HUES6 (cell line): ENCODE data around the gene JPT1.

Experiments used
- H3K27ac ChIP-seq: 2 replicates; pipeline ENCODE4 v1.7.0; 2013; ENCODE audit warnings: low read depth, mild to moderate bottlenecking, low read length, inconsistent platforms
- H3K27me3 ChIP-seq: 2 replicates; pipeline ENCODE4 v1.6.1; 2013; ENCODE audit warnings: low read length; ENCODE audit not compliant: control insufficient read depth, insufficient read depth
- H3K36me3 ChIP-seq: 2 replicates; pipeline ENCODE4 v1.6.1; 2013; ENCODE audit warnings: low read length; ENCODE audit not compliant: control insufficient read depth, insufficient read depth
- H3K4me1 ChIP-seq: 2 replicates; pipeline ENCODE4 v1.6.1; 2013; ENCODE audit warnings: low read length; ENCODE audit not compliant: control insufficient read depth, insufficient read depth
- H3K4me3 ChIP-seq: 2 replicates; pipeline ENCODE4 v1.5.1; 2013; ENCODE audit warnings: low read depth, low read length
- H3K9ac ChIP-seq: one replicate; pipeline ENCODE4 v1.6.1; 2013; ENCODE audit warnings: mild to moderate bottlenecking, low read length
- H3K9me3 ChIP-seq: 2 replicates; pipeline ENCODE4 v1.6.1; 2013; ENCODE audit warnings: low read depth, low read length; ENCODE audit not compliant: control insufficient read depth, insufficient read depth

JPT1 gene

GRCh38 chr17:75155191-75155601, 884 bp upstream of the JPT1 start:
- Histone ChIP-seq H3K36me3 (no peaks in the 10 kb centered on the region; the same call in 1 of the 2 replicates), H3K4me1 (peaks cover 18% of the 10 kb centered on the region), H3K27ac (peak overlapping the region; percentile 74), H3K9me3 (no peaks in the 10 kb centered on the region), H3K9ac (peak overlapping the region; percentile 81), H3K27me3 (no peaks in the 10 kb centered on the region), H3K4me3 (peak overlapping the region; percentile 50)

DNA sequence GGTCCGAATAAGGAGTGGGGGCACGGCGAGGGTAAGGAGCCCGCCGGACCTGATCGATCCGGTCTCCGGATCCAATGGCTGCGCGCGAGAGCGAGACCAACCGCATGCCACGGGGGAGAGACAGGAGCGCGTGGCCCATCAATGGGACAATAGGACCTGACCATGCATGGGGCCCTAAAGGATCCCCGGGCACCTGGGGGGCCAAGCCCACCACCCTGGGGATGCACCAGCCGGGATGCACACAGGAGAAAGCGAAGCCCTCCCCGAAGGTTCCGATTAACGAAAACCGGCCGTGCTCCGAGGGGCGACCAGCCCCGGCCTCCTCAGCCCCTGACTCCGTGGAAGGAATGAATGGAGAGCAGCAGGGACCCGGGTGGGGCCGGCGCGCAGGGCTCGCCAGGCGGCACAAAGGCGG, 525 bp downstream of the JPT1 start:
- H3K27ac ChIP-seq = peak overlapping the region; percentile 74; the same call in 1 of the 2 replicates
- no peaks in the 10 kb centered on the region for H3K27me3 ChIP-seq
- H3K36me3 ChIP-seq = peaks cover 8% of the 10 kb centered on the region
- H3K9me3 ChIP-seq = no peaks in the 10 kb centered on the region
- H3K4me1 ChIP-seq = peaks cover 18% of the 10 kb centered on the region
- peak overlapping the region; percentile 90 for H3K9ac ChIP-seq
- H3K4me3 ChIP-seq = peak overlapping the region; percentile 79

GRCh38 chr17:75152922-75153779, 1.2 kb downstream of the JPT1 start:
- Histone ChIP-seq H3K9ac (peak overlapping the region; percentile 90), H3K36me3 (peaks cover 15% of the 10 kb centered on the region), H3K27me3 (no peaks in the 10 kb centered on the region), H3K4me1 (peaks cover 18% of the 10 kb centered on the region), H3K27ac (peak overlapping the region; percentile 74; the same call in 1 of the 2 replicates), H3K4me3 (peak overlapping the region; percentile 79), H3K9me3 (no peaks in the 10 kb centered on the region)

GRCh38 chr17:75152523-75152921, 1.8 kb downstream of the JPT1 start:
- Histone ChIP-seq H3K4me1 (peaks cover 18% of the 10 kb centered on the region), H3K4me3 (peak overlapping the region; percentile 79), H3K36me3 (peaks cover 21% of the 10 kb centered on the region), H3K9ac (peak overlapping the region; percentile 90), H3K27me3 (no peaks in the 10 kb centered on the region), H3K27ac (no peak overlapping the region), H3K9me3 (no peaks in the 10 kb centered on the region)

DNA sequence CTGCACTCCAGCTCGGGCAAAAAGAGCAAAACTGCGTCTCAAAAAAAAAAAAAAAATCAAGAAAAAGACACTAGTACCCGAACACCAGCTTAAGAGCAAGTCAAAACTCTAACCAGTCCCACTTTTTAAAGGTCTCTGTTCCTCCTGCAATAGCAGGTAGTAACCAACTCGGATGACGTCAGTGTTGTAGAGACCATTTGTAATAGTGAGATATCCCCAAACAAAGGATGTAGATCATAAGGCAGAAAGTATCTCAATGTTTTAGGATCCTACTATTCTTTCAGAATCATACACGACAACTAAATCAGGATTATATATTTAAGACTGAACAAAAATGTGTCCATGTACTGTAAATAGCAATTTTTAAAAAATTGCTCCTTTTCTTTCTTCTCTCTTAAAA, 2.4 kb downstream of the JPT1 start:
- H3K9ac ChIP-seq = peak overlapping the region; percentile 90
- H3K4me1 ChIP-seq = peaks cover 18% of the 10 kb centered on the region
- no peaks in the 10 kb centered on the region for H3K9me3 ChIP-seq
- peak overlapping the region; percentile 79 for H3K4me3 ChIP-seq
- H3K36me3 ChIP-seq = peaks cover 27% of the 10 kb centered on the region
- H3K27me3 ChIP-seq = no peaks in the 10 kb centered on the region
- no peak overlapping the region for H3K27ac ChIP-seq

DNA sequence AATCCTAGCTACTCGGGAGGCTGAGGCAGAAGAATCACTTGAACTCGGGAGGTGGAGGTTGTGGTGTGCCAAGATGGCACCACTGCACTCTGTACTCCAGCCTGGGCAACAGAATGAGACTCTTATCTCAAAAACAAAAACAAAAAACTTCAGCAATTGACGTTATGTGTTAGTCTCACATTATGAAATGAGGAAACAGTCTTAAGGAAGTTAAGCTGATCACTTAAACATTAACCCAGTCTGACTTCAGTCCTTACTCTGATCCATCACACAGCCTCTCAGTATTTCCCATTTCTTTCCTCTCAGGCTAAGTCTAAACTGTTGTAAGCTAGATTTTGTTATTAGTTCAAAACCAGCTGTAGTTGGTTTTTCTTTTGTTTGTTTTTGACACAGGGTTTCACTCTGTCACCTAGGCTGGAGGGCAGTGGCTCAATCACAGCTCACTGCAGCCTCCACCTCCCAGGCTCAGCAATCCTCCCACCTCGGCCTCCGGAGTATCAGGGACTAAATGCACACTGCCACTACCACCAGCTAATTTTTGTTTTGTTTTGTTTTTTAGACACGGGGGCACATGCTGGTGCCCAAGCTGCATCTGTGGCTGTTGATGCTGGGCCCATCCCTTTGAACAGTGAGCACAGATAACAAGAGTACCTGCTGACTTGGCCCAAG, 6.3 kb downstream of the JPT1 start:
- H3K27ac ChIP-seq = no peak overlapping the region
- H3K36me3 ChIP-seq = peaks cover 66% of the 10 kb centered on the region
- no peak overlapping the region for H3K9ac ChIP-seq
- no peaks in the 10 kb centered on the region for H3K27me3 ChIP-seq
- no peaks in the 10 kb centered on the region for H3K9me3 ChIP-seq
- H3K4me1 ChIP-seq = peaks cover 7% of the 10 kb centered on the region
- H3K4me3 ChIP-seq = no peak overlapping the region

GRCh38 chr17:75146592-75146991, 7.7 kb downstream of the JPT1 start:
- peaks cover 79% of the 10 kb centered on the region for H3K36me3 ChIP-seq
- no peaks in the 10 kb centered on the region for H3K9me3 ChIP-seq
- H3K4me3 ChIP-seq = no peak overlapping the region
- no peaks in the 10 kb centered on the region for H3K27me3 ChIP-seq
- H3K4me1 ChIP-seq = no peaks in the 10 kb centered on the region
- no peak overlapping the region for H3K9ac ChIP-seq
- no peak overlapping the region for H3K27ac ChIP-seq

GRCh38 chr17:75144816-75145512, 9.3 kb downstream of the JPT1 start:
- Histone ChIP-seq H3K9ac (no peak overlapping the region), H3K36me3 (peaks cover 94% of the 10 kb centered on the region), H3K4me3 (no peak overlapping the region), H3K4me1 (no peaks in the 10 kb centered on the region), H3K9me3 (no peaks in the 10 kb centered on the region), H3K27ac (no peak overlapping the region), H3K27me3 (no peaks in the 10 kb centered on the region)

GRCh38 chr17:75142236-75142971, 11.9 kb downstream of the JPT1 start:
- Histone ChIP-seq H3K9me3 (no peaks in the 10 kb centered on the region), H3K9ac (no peak overlapping the region), H3K4me3 (no peak overlapping the region), H3K36me3 (peaks cover 95% of the 10 kb centered on the region), H3K27ac (no peak overlapping the region), H3K27me3 (no peaks in the 10 kb centered on the region), H3K4me1 (no peaks in the 10 kb centered on the region)

GRCh38 chr17:75138519-75138918, 15.8 kb downstream of the JPT1 start:
- no peak overlapping the region for H3K27ac ChIP-seq
- peaks cover 80% of the 10 kb centered on the region for H3K36me3 ChIP-seq
- H3K9ac ChIP-seq = no peak overlapping the region

More at GRCh38 chr17:75138519-75138918, 15.8 kb downstream of the JPT1 start:
- H3K4me3 ChIP-seq = no peak overlapping the region
- H3K9me3 ChIP-seq = no peaks in the 10 kb centered on the region
- H3K27me3 ChIP-seq = no peaks in the 10 kb centered on the region
- H3K4me1 ChIP-seq = no peaks in the 10 kb centered on the region
